NCI-H2081 treated with DMSO at 0.1 percent for 48 hours (cell line): ENCODE results near the gene C19orf33.

Experiments
- DNase-seq: peaks from one replicate; lab custom pipeline; 2025; lab: John Stamatoyannopoulos, UW

C19orf33 gene

DNA sequence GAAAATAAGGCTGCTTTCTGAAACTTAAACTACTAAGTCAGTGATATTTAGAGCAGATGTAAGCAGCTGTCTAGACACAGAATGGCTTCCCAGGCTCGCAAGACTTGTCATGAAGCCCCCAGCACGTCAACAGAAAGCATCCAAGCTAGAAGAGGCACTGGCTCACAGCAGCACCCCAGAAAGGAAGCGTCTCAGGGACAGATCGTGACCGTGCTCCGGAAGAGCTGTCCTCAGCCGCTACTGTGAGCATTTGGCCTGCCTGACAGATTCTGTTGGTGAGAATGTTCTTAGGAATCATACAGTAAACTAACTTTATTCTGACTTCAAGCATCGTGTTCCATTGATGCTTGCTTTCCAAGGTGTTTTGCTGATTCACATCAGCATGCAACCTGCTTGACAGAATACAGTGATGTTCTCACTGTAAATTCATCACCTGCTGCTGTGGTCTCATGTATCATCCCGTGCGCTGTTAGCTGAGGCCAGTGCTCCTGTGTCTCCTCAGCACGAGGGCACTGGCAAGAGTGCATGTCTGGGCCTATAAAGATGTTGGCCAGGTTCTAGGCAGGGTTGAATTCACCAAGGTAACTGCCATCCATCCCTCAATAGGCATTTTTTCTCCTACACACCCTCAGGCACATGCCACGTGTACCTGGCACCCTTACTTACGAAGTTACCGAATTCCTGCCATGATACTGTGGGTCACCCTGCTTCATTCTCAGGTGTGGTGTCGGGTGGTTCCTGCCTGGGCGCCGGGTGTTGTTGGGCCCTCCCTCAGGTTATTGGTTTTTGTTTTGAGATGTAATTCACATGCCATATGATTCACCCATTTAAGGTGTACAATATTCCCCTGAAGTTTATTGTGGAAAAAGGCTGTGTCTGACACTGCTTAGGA lies 23.8 kb upstream of the C19orf33 start:
- no peak for DNase-seq

GRCh38 chr19:38281811-38282566 lies 22.1 kb upstream of the C19orf33 start:
- no peak for DNase-seq

DNA sequence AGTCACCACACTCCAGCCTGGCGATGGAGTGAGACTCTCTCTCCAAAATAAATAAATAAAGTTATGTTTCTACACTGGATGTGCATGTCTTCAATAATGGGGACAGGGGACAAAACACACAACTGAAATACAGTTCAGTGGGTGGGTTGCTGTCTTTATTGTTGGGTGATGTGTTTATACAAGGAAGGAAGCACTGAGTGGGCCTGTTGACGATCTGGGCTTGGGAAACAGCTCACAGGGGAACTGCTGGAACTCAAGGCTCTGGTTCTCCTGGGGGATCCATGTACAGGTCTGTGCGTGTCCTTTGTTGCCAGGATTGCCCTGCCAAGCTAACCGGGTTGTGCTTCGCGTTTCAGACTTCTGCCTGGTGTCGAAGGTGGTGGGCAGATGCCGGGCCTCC lies 20.8 kb upstream of the C19orf33 start:
- no peak for DNase-seq

- no peak for DNase-seq
Observed at GRCh38 chr19:38284422-38284821, 19.6 kb upstream of the C19orf33 start.

DNA sequence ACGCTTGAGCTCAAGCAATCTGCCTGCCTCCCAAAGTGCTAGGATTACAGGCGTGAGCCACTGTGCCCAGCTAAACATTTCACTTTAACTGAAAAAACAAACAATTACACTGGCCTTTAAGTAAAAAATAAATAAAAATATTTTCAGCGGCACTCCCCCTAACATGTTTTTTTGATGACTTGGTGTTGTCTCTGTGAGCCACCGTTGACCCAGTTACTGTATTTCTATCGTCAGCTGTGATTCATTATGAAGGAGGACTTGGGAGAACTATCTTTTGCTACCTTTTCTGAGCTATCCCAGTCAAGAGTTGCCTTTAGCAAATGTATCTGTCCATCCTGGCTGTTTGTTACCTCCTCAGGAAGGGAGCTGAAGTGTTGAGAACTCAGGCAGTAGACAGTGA lies 18.5 kb upstream of the C19orf33 start:
- no peak for DNase-seq

GRCh38 chr19:38287604-38288003 lies 16.4 kb upstream of the C19orf33 start:
- DNase-seq: no peak

GRCh38 chr19:38288123-38288855 lies 15.8 kb upstream of the C19orf33 start:
- no peak for DNase-seq

DNA sequence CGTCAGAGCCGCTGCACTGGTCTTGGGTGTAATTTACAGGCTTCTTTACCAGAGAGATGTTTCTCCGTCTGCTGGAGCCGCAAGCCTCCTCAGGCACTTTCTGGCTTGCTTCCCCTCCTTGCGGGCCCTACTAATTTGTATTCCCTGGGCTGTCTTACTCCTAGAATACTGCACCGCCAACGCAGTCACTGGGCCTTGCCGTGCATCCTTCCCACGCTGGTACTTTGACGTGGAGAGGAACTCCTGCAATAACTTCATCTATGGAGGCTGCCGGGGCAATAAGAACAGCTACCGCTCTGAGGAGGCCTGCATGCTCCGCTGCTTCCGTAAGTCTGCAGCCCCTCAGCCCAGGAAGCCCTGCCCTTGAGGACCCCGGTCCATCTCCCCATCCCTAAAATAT lies 14.1 kb upstream of the C19orf33 start:
- DNase-seq: no peak

DNA sequence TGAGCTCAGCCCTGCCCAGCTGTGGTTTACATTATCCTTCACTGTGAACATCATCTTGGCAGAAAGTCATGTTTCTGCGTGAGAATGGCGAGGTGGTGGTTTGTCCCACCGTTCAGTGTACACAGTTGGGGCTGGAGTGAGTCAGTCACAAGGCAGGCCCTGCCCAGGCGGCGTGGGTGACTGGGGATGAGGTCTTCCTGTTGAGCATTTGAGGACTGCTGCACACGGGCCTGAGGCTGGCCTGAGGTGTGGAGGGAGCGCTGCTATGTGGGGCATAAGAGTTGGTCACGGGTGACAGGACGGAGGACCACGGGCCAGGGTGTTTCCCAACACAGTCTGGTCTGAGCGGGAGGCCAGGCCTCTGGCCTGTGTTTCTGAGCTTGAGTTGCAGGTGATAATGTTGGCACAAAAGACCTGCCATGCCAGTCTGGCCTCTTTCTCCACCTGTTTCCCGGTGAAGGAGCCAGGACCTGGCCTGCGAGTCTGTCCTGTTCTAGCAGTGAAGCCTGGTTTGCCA lies 13.4 kb upstream of the C19orf33 start:
- no peak for DNase-seq

DNA sequence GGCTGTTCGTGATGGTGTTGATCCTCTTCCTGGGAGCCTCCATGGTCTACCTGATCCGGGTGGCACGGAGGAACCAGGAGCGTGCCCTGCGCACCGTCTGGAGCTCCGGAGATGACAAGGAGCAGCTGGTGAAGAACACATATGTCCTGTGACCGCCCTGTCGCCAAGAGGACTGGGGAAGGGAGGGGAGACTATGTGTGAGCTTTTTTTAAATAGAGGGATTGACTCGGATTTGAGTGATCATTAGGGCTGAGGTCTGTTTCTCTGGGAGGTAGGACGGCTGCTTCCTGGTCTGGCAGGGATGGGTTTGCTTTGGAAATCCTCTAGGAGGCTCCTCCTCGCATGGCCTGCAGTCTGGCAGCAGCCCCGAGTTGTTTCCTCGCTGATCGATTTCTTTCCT lies 12.2 kb upstream of the C19orf33 start:
- DNase-seq: no peak

GRCh38 chr19:38293281-38293680 lies 10.8 kb upstream of the C19orf33 start:
- DNase-seq: no peak

GRCh38 chr19:38294090-38294489 lies 10.0 kb upstream of the C19orf33 start:
- no peak for DNase-seq

DNA sequence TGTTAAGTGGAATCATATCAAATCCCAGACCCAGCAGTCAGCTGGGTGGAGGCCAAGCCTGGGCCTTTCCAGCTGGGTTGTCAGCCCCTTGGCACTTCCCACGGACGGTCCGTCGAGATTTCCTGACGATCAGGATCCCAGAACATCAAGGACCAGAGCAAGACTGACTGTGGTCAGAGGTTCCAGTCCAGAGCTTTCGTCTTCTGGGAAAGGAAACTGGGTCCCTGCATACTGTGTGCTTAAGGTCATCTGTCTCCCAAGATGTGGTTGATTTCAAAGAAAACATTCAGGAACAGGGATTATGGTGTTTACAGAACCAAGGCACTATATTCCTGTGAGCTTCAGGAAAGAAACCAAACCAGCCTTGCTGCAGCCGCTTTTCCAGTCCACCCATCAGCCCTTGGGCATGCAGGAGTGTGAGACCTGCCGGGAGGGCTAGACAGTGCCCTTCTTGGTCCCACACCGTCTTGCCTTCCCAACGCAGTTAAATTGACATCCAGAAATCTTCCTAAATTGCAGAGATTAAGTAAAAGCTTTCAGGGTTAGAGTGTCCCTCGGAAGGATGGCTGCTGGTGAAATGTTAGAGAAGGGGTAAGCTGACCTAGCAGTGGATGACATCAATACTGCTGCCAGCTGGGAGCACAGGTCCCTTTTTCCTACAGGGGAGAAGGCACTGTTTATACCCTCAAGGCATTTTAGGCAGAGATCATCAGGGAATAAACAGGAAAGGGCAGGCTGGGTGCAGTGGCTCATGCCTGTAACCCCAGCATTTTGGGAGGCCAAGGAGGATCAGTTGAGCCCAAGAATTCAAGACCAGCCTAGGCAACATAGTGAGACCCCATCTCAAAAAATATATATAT lies 5.0 kb upstream of the C19orf33 start:
- no peak for DNase-seq

DNA sequence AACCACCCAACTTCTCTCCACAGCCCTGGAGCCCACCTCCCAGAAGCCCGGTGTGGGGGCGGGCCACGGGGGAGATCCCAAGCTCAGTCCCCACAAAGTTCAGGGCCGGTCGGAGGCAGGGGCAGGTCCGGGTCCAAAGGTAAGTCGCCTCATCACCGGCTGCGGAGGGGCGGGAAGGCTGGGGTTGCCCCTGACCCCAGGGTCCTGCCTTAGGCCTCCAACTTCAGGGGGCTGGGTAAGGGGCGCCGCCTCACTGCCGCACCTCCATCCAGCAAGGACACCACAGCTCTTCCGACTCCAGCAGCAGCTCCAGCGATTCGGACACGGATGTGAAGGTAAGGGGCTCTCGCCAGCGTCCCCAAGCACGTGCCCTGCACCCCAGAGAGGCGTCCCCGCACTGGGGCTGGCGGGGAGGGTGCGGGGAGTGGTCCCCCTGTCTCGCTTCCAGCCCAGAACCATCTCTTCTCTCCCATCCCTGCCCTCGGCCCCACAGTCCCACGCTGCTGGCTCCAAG lies 358 bp downstream of the C19orf33 start:
- no peak for DNase-seq

GRCh38 chr19:38304866-38305429 lies 897 bp downstream of the C19orf33 start:
- no peak for DNase-seq

DNA sequence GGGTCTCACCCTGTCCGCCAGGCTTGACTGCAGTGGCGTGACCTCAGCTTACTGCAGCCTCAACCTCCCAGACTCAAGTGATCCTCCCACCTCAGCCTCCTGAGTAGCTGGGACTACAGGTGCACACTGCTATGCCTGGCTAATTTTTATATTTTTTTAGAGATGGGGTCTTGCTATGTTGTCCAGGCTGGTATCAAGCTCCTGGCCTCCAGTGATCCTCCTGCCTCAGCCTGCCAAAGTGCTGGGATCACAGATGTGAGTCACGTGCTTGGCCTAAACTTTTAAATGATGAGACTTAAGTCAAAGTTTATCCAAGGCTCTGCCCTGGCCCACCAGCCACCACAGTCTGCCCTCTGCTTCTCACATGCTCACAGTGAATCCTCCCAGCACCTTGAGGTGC lies 2.2 kb downstream of the C19orf33 start:
- no peak for DNase-seq

GRCh38 chr19:38307076-38307475 lies 3.0 kb downstream of the C19orf33 start:
- DNase-seq: no peak

- DNase-seq: no peak
Observed at GRCh38 chr19:38307597-38307996, 3.5 kb downstream of the C19orf33 start.

GRCh38 chr19:38308006-38308766 lies 4.1 kb downstream of the C19orf33 start:
- DNase-seq: no peak
